K562 (cell line): ENCODE results near the gene TPBGL. TPM values are rescaled to one million over a fixed set of nuclear protein-coding genes. Genes with fewer than 3 reads are reported as not detected.

ENCODE experiments used
- CTBP1 ChIP-seq: fragments of 450-650 bp; IDR thresholded peaks from 2 replicates; pipeline ENCODE4 v1.6.1; 2016; ENCODE audit warnings: borderline replicate concordance
- E2F6 ChIP-seq, 2 experiments: IDR thresholded peaks; 2 replicates each; pipeline ENCODE4 v1.6.1; 2011; ENCODE audit warnings: borderline replicate concordance in 1 of 2, control low read depth in 1 of 2, low read depth in 1 of 2, low read length in 1 of 2, mild to moderate bottlenecking in 1 of 2, mixed read lengths in 1 of 2, moderate library complexity in 1 of 2; ENCODE audit not compliant: insufficient read depth in 1 of 2, insufficient read length in 1 of 2, poor library complexity in 1 of 2, severe bottlenecking in 1 of 2; ENCODE audit errors: extremely low read depth in 1 of 2
- GATAD2B ChIP-seq: fragments of 450-650 bp; IDR thresholded peaks from 2 replicates; pipeline ENCODE4 v1.6.1; 2017; ENCODE audit warnings: mild to moderate bottlenecking, borderline replicate concordance
- HNRNPLL ChIP-seq: fragments of 200-400 bp; formaldehyde crosslinking; IDR thresholded peaks from 2 replicates; pipeline ENCODE4 v1.6.1; 2017; ENCODE audit warnings: low read length, low read depth, mild to moderate bottlenecking; ENCODE audit not compliant: poor library complexity, severe bottlenecking
- JUNB ChIP-seq: fragments of 450-650 bp; formaldehyde crosslinking; conservative IDR thresholded peaks from 2 replicates; pipeline ENCODE4 v1.4.0; 2020; ENCODE audit warnings: mild to moderate bottlenecking
- KDM5B ChIP-seq: fragments of 200-600 bp; sonication (generic); IDR thresholded peaks from 2 replicates; pipeline ENCODE4 v1.6.1; 2012; ENCODE audit warnings: low read depth, mild to moderate bottlenecking, moderate library complexity, low read length, control low read depth, inconsistent platforms; ENCODE audit not compliant: insufficient replicate concordance
- L3MBTL2 ChIP-seq: fragments of 450-650 bp; IDR thresholded peaks from 2 replicates; pipeline ENCODE4 v1.6.1; 2016; ENCODE audit warnings: mild to moderate bottlenecking, moderate library complexity
- NCOA6 ChIP-seq: fragments of 450-650 bp; IDR thresholded peaks from 2 replicates; pipeline ENCODE4 v1.6.1; 2017; ENCODE audit warnings: mild to moderate bottlenecking
- RBFOX2 ChIP-seq: fragments of 200-400 bp; formaldehyde crosslinking; IDR thresholded peaks from 2 replicates; pipeline ENCODE4 v1.6.1; 2017; ENCODE audit warnings: low read depth, mild to moderate bottlenecking, low read length, moderate library complexity
- ZBTB2 ChIP-seq: fragments of 450-650 bp; IDR thresholded peaks from 2 replicates; pipeline ENCODE4 v1.6.1; 2016; ENCODE audit warnings: antibody characterized with exemption
- ZNF121 ChIP-seq: sonication (generic); formaldehyde crosslinking; conservative IDR thresholded peaks from 2 replicates; pipeline ENCODE4 v1.8.0; 2022; ENCODE audit warnings: missing genetic modification reagents
- ZNF395 ChIP-seq: fragments of 200-800 bp; sonication (Bioruptor generic); IDR thresholded peaks from 2 replicates; pipeline ENCODE4 v1.6.1; 2017; ENCODE audit warnings: missing genetic modification characterization, missing compliant biosample characterization
- ZNF398 ChIP-seq: fragments of 250-450 bp; sonication (Bioruptor Pico); IDR thresholded peaks from 2 replicates; pipeline ENCODE4 v1.8.0; 2021; ENCODE audit warnings: moderate library complexity, mild to moderate bottlenecking, inconsistent platforms
- ZNF766 ChIP-seq: fragments of 200-800 bp; sonication (Bioruptor generic); conservative IDR thresholded peaks from 2 replicates; pipeline ENCODE4 v1.6.1; 2016; ENCODE audit warnings: missing genetic modification characterization, missing compliant biosample characterization
- polyA plus RNA-seq, 8 experiments: library from polyadenylated mRNA; depleted of rRNA in 4 of 8; stranded (reverse) in 5 of 8; unstranded in 3 of 8; fragments of >200 nt; fragmentation: Nextera tagmentation in 2 of 8; fragmentation: Illumina TruSeq in 1 of 8; extraction: Ambion mirVana in 2 of 8; extraction: Trizol in 1 of 8; gene quantifications; 2 replicates each; pipeline versions ENCODE4 v1.2.1 to v1.2.3, GENCODE V29; 2011 to 2014; ENCODE audit warnings: inconsistent platforms in 1 of 8, missing spikeins in 1 of 8
- total RNA-seq, 7 experiments: library from RNA; depleted of rRNA in 6 of 7; stranded (reverse); fragments of >200 nt in 6 of 7; fragmentation: Illumina TruSeq in 2 of 7; extraction: Trizol in 2 of 7; gene quantifications; 2 replicates each; pipeline versions ENCODE4 v1.2.1 to v1.2.3, GENCODE V29; 2011 to 2021; ENCODE audit warnings: low replicate concordance in 1 of 7
- TF ChIP-seq, protein P1 (sequence below): sonication (generic); formaldehyde crosslinking; IDR thresholded peaks from 2 replicates; pipeline ENCODE4 v1.8.0; 2022; ENCODE audit warnings: mild to moderate bottlenecking, missing genetic modification reagents

TPBGL gene
- total and polyA plus RNA-seq, 9 of the 15 experiments (the other 6 are each of a cell fraction or from before 2014, with no cell fraction given), result 0.04 to 0.11 (median 0.06) TPM; not detected in 6

- TF ChIP-seq ZNF398 (CRISPR knock-in tag) (no peak), KDM5B (peak; percentile 35), ZNF121 (CRISPR knock-in tag) (0 out of 2 replicates have a peak, but pooled peaks have one; percentile 1), HNRNPLL (peak; percentile 96), CTBP1 (peak; percentile 13), GATAD2B (peak; percentile 9; the same call in 1 of the 2 replicates), E2F6 (IDR thresholded peaks at IDR 0.05; ENCODE audit: borderline replicate concordance in 1 of 2, extremely low read depth in 1 of 2, insufficient read depth in 1 of 2, insufficient read length in 1 of 2, low read depth in 1 of 2, low read length in 1 of 2, poor library complexity in 1 of 2, severe bottlenecking in 1 of 2) (peak in 1 of 2 experiments; percentile 43), JUNB (CRISPR knock-in tag) (no peak), ZNF395 (CRISPR knock-in tag) (peak; percentile 53), ZNF766 (CRISPR knock-in tag) (0 out of 2 replicates have a peak, but pooled peaks have one; percentile 3), RBFOX2 (0 out of 2 replicates have a peak, but pooled peaks have one; percentile 5), NCOA6 (peak; percentile 65), L3MBTL2 (peak; percentile 72; the same call in 1 of the 2 replicates), ZBTB2 (no peak)
- TF ChIP-seq, protein P1, sequence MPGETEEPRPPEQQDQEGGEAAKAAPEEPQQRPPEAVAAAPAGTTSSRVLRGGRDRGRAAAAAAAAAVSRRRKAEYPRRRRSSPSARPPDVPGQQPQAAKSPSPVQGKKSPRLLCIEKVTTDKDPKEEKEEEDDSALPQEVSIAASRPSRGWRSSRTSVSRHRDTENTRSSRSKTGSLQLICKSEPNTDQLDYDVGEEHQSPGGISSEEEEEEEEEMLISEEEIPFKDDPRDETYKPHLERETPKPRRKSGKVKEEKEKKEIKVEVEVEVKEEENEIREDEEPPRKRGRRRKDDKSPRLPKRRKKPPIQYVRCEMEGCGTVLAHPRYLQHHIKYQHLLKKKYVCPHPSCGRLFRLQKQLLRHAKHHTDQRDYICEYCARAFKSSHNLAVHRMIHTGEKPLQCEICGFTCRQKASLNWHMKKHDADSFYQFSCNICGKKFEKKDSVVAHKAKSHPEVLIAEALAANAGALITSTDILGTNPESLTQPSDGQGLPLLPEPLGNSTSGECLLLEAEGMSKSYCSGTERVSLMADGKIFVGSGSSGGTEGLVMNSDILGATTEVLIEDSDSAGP, result no peak
Observed at GRCh38 chr11:75241906-75242644, 1.5 kb downstream of the TPBGL start (continued).
